KMS-11 (cell line): ENCODE results near the gene UBASH3A.

Source experiments
- H2AFZ ChIP-seq: fragments of 200-600 bp; sonication (generic); 2 replicates; pipeline ENCODE4 v1.6.1; 2016; ENCODE audit warnings: antibody characterized with exemption, mixed run types, low read depth
- H3K27ac ChIP-seq: fragments of 200-600 bp; sonication (generic); 2 replicates; pipeline ENCODE4 v1.6.1; 2016; ENCODE audit warnings: mild to moderate bottlenecking, mixed run types
- H3K27me3 ChIP-seq: fragments of 200-600 bp; sonication (generic); 2 replicates; pipeline ENCODE4 v1.6.1; 2017; ENCODE audit warnings: mild to moderate bottlenecking, low read depth, mixed run types, moderate library complexity; ENCODE audit not compliant: insufficient read depth
- H3K36me3 ChIP-seq: fragments of 200-600 bp; sonication (generic); 2 replicates; pipeline ENCODE4 v1.6.1; 2017; ENCODE audit warnings: mild to moderate bottlenecking, mixed run types; ENCODE audit not compliant: insufficient read depth
- H3K4me1 ChIP-seq: fragments of 200-600 bp; sonication (generic); 2 replicates; pipeline ENCODE4 v1.6.1; 2016; ENCODE audit warnings: mild to moderate bottlenecking, low read depth, mixed run types; ENCODE audit not compliant: poor library complexity, severe bottlenecking
- H3K4me2 ChIP-seq: fragments of 200-600 bp; sonication (generic); 2 replicates; pipeline ENCODE4 v1.7.0; 2016; ENCODE audit warnings: mild to moderate bottlenecking, mixed run types
- H3K4me3 ChIP-seq: fragments of 200-600 bp; sonication (generic); IDR thresholded peaks from 2 replicates; pipeline ENCODE4 v1.6.1; 2017; ENCODE audit warnings: low read depth, low read length, mixed read lengths; ENCODE audit not compliant: insufficient read depth
- H3K79me2 ChIP-seq: fragments of 200-600 bp; sonication (generic); 2 replicates; pipeline ENCODE4 v1.6.1; 2016; ENCODE audit warnings: low read depth, mixed run types; ENCODE audit not compliant: insufficient read depth
- H3K9ac ChIP-seq: fragments of 200-600 bp; sonication (generic); 2 replicates; pipeline ENCODE4 v1.6.1; 2016; ENCODE audit warnings: mild to moderate bottlenecking, mixed run types
- H4K20me1 ChIP-seq: fragments of 200-600 bp; sonication (generic); 2 replicates; pipeline ENCODE4 v1.6.1; 2016; ENCODE audit warnings: mild to moderate bottlenecking, mixed run types; ENCODE audit not compliant: insufficient read depth
- CTCF ChIP-seq: fragments of 200-600 bp; sonication (generic); conservative IDR thresholded peaks from 2 replicates; pipeline ENCODE4 v1.6.1; 2017; ENCODE audit warnings: low read depth, mild to moderate bottlenecking, antibody characterized with exemption, low read length, moderate library complexity, mixed read lengths

The UBASH3A gene

GRCh38 chr21:42374864-42375499, 28.7 kb upstream of the UBASH3A start:
- Histone ChIP-seq H3K4me1 (no peaks in the 10 kb centered on the region), H3K27me3 (peaks cover 65% of the 10 kb centered on the region)
- no peak for TF ChIP-seq CTCF

GRCh38 chr21:42375506-42375905, 28.2 kb upstream of the UBASH3A start:
- no peak for TF ChIP-seq CTCF
- H3K4me3 ChIP-seq: no peak overlapping the region

More at GRCh38 chr21:42374864-42375499, 28.7 kb upstream of the UBASH3A start:
- H2AFZ ChIP-seq: no peak overlapping the region
- no peaks in the 10 kb centered on the region for H3K79me2 ChIP-seq
- H3K36me3 ChIP-seq: no peaks in the 10 kb centered on the region
- H3K27ac ChIP-seq: no peak overlapping the region
- no peak overlapping the region for H3K4me3 ChIP-seq
- H3K4me2 ChIP-seq: no peak overlapping the region
- H3K9ac ChIP-seq: no peak overlapping the region
- H4K20me1 ChIP-seq: no peaks in the 10 kb centered on the region

DNA sequence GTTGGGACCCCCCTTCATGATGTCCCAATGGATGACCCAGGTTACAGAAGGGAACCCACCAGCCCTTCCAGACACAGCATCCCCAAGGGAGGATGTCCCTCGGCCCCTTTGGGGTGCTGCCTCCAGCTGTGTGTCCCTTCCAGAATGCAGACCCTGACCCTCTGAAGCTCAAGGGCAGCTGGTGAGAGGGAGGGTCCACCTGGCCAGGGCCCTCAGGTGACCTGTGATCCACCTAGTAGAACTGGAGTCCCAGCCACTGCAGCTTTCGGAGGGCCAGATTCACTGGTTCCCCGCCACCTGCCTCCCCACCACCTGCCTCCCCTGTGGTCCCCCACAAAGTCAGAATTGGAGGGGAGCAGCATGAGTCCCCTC, 27.8 kb upstream of the UBASH3A start:
- Histone ChIP-seq H3K4me3 (no peak overlapping the region), H3K27ac (no peak overlapping the region), H4K20me1 (no peaks in the 10 kb centered on the region), H3K36me3 (no peaks in the 10 kb centered on the region), H2AFZ (no peak overlapping the region), H3K4me1 (no peaks in the 10 kb centered on the region), H3K27me3 (peaks cover 68% of the 10 kb centered on the region), H3K9ac (no peak overlapping the region), H3K4me2 (no peak overlapping the region), H3K79me2 (no peaks in the 10 kb centered on the region)
- TF ChIP-seq CTCF: no peak

More at GRCh38 chr21:42375506-42375905, 28.2 kb upstream of the UBASH3A start:
- Histone ChIP-seq H3K27ac (no peak overlapping the region), H3K4me1 (no peaks in the 10 kb centered on the region), H3K36me3 (no peaks in the 10 kb centered on the region), H3K9ac (no peak overlapping the region), H3K4me2 (no peak overlapping the region), H3K79me2 (no peaks in the 10 kb centered on the region), H3K27me3 (peaks cover 68% of the 10 kb centered on the region), H2AFZ (no peak overlapping the region), H4K20me1 (no peaks in the 10 kb centered on the region)

DNA sequence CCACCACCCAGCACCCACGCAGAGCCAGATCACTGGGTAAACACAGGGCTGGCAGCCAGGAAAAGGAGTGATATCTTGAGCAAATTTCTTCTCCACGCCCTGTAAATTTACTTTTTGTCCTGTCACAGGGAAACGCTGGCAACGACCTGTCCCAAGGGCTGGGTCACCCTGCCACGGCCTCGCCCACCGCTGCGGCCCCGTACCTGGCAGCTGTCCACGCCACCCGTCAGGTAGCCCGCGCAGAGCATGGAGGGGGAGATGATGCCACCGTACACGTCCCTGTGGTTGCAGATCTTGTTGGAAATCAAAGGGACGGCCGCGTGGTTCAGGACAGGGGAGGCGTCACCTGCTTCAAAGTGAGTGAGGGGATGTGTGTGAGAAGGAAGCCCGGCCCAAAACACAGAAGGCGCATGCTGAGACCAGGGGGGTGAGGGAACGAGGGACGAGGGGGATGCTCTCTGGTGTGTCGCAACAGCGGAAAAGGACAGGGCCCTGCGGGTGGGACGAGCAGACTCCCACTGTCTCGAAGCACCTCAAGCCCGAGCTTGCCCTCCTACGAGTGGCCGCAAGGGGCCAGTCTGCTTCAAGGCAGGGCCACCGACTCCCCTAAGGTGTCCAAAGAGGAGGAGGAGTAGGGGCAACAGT, 27.2 kb upstream of the UBASH3A start:
- no peaks in the 10 kb centered on the region for H3K4me1 ChIP-seq

More for the DNA sequence above, 27.2 kb upstream of the UBASH3A start:
- no peak for TF ChIP-seq CTCF
- Histone ChIP-seq H3K36me3 (no peaks in the 10 kb centered on the region), H3K27ac (no peak overlapping the region), H4K20me1 (no peaks in the 10 kb centered on the region), H2AFZ (no peak overlapping the region), H3K4me3 (no peak overlapping the region), H3K79me2 (no peaks in the 10 kb centered on the region), H3K4me2 (no peak overlapping the region), H3K27me3 (peaks cover 68% of the 10 kb centered on the region), H3K9ac (no peak overlapping the region)
